Gastrocnemius medialis (tissue), 4 donors: ENCODE results near the gene PRKAG1. TPM values are rescaled to one million over a fixed set of nuclear protein-coding genes. Genes with fewer than 3 reads are reported as not detected.

Source experiments
- ATAC-seq, 2 donors: fragments of 150-250 bp; one replicate each; pipeline ENCODE4 v1.9.1; 2016
- DNase-seq, 2 donors: peaks; one replicate each; pipeline ENCODE4 v3.0.0-alpha.2; 2019
- H3K27ac ChIP-seq, 4 donors: fragments of 200-600 bp; sonication (generic); 1 replicate in 1 of 4; 2 replicates in 3 of 4; pipeline ENCODE4 v1.5.1; 2016 to 2018; ENCODE audit warnings: mild to moderate bottlenecking in 2 of 4, moderate library complexity in 1 of 4
- H3K27me3 ChIP-seq, 3 donors: fragments of 200-600 bp; sonication (generic) in 2 of 3; 1 replicate in 1 of 3; 2 replicates in 2 of 3; pipeline versions ENCODE4 v1.5.1 to v1.6.0; 2016 to 2019; ENCODE audit warnings: mild to moderate bottlenecking in 1 of 3, moderate library complexity in 1 of 3
- H3K36me3 ChIP-seq, 2 donors: fragments of 200-600 bp; sonication (generic) in 1 of 2; one replicate each; pipeline ENCODE4 v1.5.1; 2017 to 2018
- H3K4me1 ChIP-seq, 2 donors: fragments of 200-600 bp; sonication (generic) in 1 of 2; one replicate each; pipeline ENCODE4 v1.5.1; 2016 to 2017; ENCODE audit warnings: mild to moderate bottlenecking in 2 of 2
- H3K4me3 ChIP-seq, 4 donors: fragments of 200-600 bp; sonication (generic) in 3 of 4; 1 replicate in 1 of 4; 2 replicates in 3 of 4; pipeline ENCODE4 v1.5.1; 2016 to 2019; ENCODE audit warnings: mild to moderate bottlenecking in 2 of 4
- H3K9me3 ChIP-seq, 3 donors: fragments of 200-600 bp; sonication (generic) in 2 of 3; 1 replicate in 1 of 3; 2 replicates in 2 of 3; pipeline ENCODE4 v1.5.1; 2016 to 2019
- CTCF ChIP-seq, 5 experiments: fragments of 450-650 bp in 3 of 5; fragments of 200-600 bp in 2 of 5; sonication (generic) in 2 of 5; IDR thresholded peaks in 4 of 5; conservative IDR thresholded peaks in 1 of 5; 1 replicate in 4 of 5; 2 replicates in 1 of 5; pipeline ENCODE4 v1.5.1; 2016 to 2019; ENCODE audit warnings: antibody characterized with exemption in 5 of 5, mild to moderate bottlenecking in 3 of 5, moderate library complexity in 3 of 5
- POLR2A ChIP-seq, 2 donors: fragments of 450-650 bp; IDR thresholded peaks; one replicate each; pipeline ENCODE4 v1.6.1; 2017; ENCODE audit warnings: antibody characterized with exemption in 2 of 2, mild to moderate bottlenecking in 2 of 2, moderate library complexity in 2 of 2
- in situ Hi-C, 4 donors: fragments of 200-750 bp; cut with MboI; loops; one replicate each; pipeline versions ENCODE4 v1.15.0 to v1.8.0; 2017; ENCODE audit warnings: low sequenced_read_pairs in 4 of 4
- intact Hi-C: fragments of 100-400 bp; cut with DNase I; formaldehyde crosslinking; loops from one replicate; pipeline ENCODE4 v1.15.1; 2023; ENCODE audit warnings: low total_unique reads
- total RNA-seq, 4 donors: library from RNA; depleted of rRNA; stranded (reverse); fragments of >200 nt; gene quantifications; one replicate each; pipeline versions ENCODE4 v1.1.0 to v1.2.3, GENCODE V29; 2016

Gene PRKAG1
- total RNA-seq, 4 donors from 2014 or later: 67.4 to 97.7 (median 83.9) TPM

GRCh38 chr12:48986720-48987291 is 31.8 kb downstream of the PRKAG1 start:
- in situ Hi-C loops: loop anchor here in 1 of 4 donors (25.0 kb wide), 1 partner anchor 125 kb away; the partner anchor contains the start of genes DDX23 and RND1

GRCh38 chr12:48985901-48986300 is 32.7 kb downstream of the PRKAG1 start:
- DNase-seq (no peak), ATAC-seq (no peak)
- Histone ChIP-seq H3K36me3 (no peaks in the 10 kb centered on the region), H3K4me1 (peaks cover 13 to 14% of the 10 kb centered on the region in 2 donors), H3K27ac (no peak overlapping the region), H3K9me3 (no peaks in the 10 kb centered on the region), H3K27me3 (peaks cover 19 to 26% (median 24%) of the 10 kb centered on the region in 3 donors), H3K4me3 (no peak overlapping the region)
- in situ Hi-C loops (loop anchor here in 1 of 4 donors (25.0 kb wide), 1 partner anchor 124 kb away; the partner anchor contains the start of genes DDX23 and RND1), intact Hi-C loops (no loop called here)
- TF ChIP-seq CTCF (IDR thresholded peaks at IDR 0.05 in 4 of 5, conservative IDR thresholded peaks at IDR 0.05 in 1 of 5) (no peak), POLR2A (IDR thresholded peaks at IDR 0.05) (no peak)

More at GRCh38 chr12:48986720-48987291, 31.8 kb downstream of the PRKAG1 start:
- DNase-seq (no peak), ATAC-seq (no peak)
- intact Hi-C loops: no loop called here
- H3K4me3 ChIP-seq: no peak overlapping the region
- H3K4me1 ChIP-seq: peaks cover 8 to 10% of the 10 kb centered on the region in 2 donors
- no peak overlapping the region for H3K27ac ChIP-seq
- TF ChIP-seq CTCF (IDR thresholded peaks at IDR 0.05 in 4 of 5, conservative IDR thresholded peaks at IDR 0.05 in 1 of 5): no peak
- no peak for TF ChIP-seq POLR2A (IDR thresholded peaks at IDR 0.05)
- H3K36me3 ChIP-seq: no peaks in the 10 kb centered on the region
- H3K9me3 ChIP-seq: no peaks in the 10 kb centered on the region
- peaks cover 9 to 17% (median 15%) of the 10 kb centered on the region in 3 donors for H3K27me3 ChIP-seq

GRCh38 chr12:48985475-48985897 is 33.1 kb downstream of the PRKAG1 start:
- TF ChIP-seq POLR2A (IDR thresholded peaks at IDR 0.05) (no peak), CTCF (IDR thresholded peaks at IDR 0.05 in 4 of 5, conservative IDR thresholded peaks at IDR 0.05 in 1 of 5) (no peak)
- Histone ChIP-seq H3K4me3 (no peak overlapping the region), H3K27me3 (peaks cover 23 to 31% (median 28%) of the 10 kb centered on the region in 3 donors), H3K4me1 (peaks cover 17 to 18% of the 10 kb centered on the region in 2 donors), H3K36me3 (no peaks in the 10 kb centered on the region), H3K27ac (no peak overlapping the region), H3K9me3 (no peaks in the 10 kb centered on the region)
- peak in 1 of 2 donors; percentile 42 for ATAC-seq
- peak in 1 of 2 donors; percentile 47 for DNase-seq
- in situ Hi-C loops: loop anchor here in 1 of 4 donors (25.0 kb wide), 1 partner anchor 123 kb away; the partner anchor contains the start of genes DDX23 and RND1
- intact Hi-C loops: no loop called here

GRCh38 chr12:48982397-48983080 is 36.0 kb downstream of the PRKAG1 start:
- ATAC-seq (no peak), DNase-seq (no peak)
- Histone ChIP-seq H3K36me3 (no peaks in the 10 kb centered on the region), H3K27me3 (peaks cover 52 to 58% (median 58%) of the 10 kb centered on the region in 3 donors), H3K27ac (no peak overlapping the region), H3K4me3 (no peak overlapping the region), H3K9me3 (no peaks in the 10 kb centered on the region), H3K4me1 (peaks cover 39 to 42% of the 10 kb centered on the region in 2 donors)
- TF ChIP-seq POLR2A (IDR thresholded peaks at IDR 0.05) (no peak), CTCF (IDR thresholded peaks at IDR 0.05 in 4 of 5, conservative IDR thresholded peaks at IDR 0.05 in 1 of 5) (no peak)
- in situ Hi-C loops (loop anchor here in 1 of 4 donors (25.0 kb wide), 1 partner anchor 120 kb away; the partner anchor contains the start of genes DDX23 and RND1), intact Hi-C loops (no loop called here)
